OCI-LY7 (cell line): ENCODE results near the gene TLE4. TPM values are rescaled to one million over a fixed set of nuclear protein-coding genes. Genes with fewer than 3 reads are reported as not detected.

Experiments used
- BruUV-seq: library from RNA; stranded (reverse); fragments of 400-500 nt; replicated peaks from 2 replicates; lab custom pipeline; 2021; lab: Mats Ljungman, UMichigan
- CTCF ChIA-PET: fragments of 300-600 bp; sonication (Branson Sonifier 250); formaldehyde crosslinking; loops from one replicate; lab custom pipeline; 2022; ENCODE audit warnings: antibody characterized with exemption; ENCODE audit not compliant: unreplicated experiment; lab: Charles Lee
- POLR2A ChIA-PET: fragments of 300-600 bp; sonication (Branson Sonifier 250); formaldehyde crosslinking; loops from one replicate; lab custom pipeline; 2022; ENCODE audit warnings: antibody characterized with exemption; lab: Charles Lee
- DNase-seq: peaks from one replicate; pipeline ENCODE4 v3.0.0-alpha.2; 2015; ENCODE audit warnings: low spot score
- H2AFZ ChIP-seq: fragments of 200-600 bp; sonication (generic), shearing (Covaris generic); 2 replicates; pipeline ENCODE4 v1.6.1; 2014; ENCODE audit warnings: mild to moderate bottlenecking, antibody characterized with exemption, low read length, moderate library complexity
- H3K27ac ChIP-seq: fragments of 200-600 bp; sonication (generic); 2 replicates; pipeline ENCODE4 v1.5.1; 2014; ENCODE audit warnings: mixed run types, low read depth, mild to moderate bottlenecking, moderate library complexity, low read length, inconsistent platforms; ENCODE audit not compliant: poor library complexity, severe bottlenecking
- H3K36me3 ChIP-seq: fragments of 200-600 bp; sonication (generic); 2 replicates; pipeline ENCODE4 v1.6.1; 2014; ENCODE audit warnings: mild to moderate bottlenecking, antibody characterized with exemption, low read length, moderate library complexity, mixed read lengths; ENCODE audit not compliant: insufficient read depth
- H3K4me1 ChIP-seq: fragments of 200-600 bp; sonication (generic); 2 replicates; pipeline ENCODE4 v1.5.1; 2014; ENCODE audit warnings: mild to moderate bottlenecking, low read length; ENCODE audit not compliant: insufficient read depth, poor library complexity, severe bottlenecking
- H3K4me2 ChIP-seq: fragments of 200-600 bp; sonication (generic); 2 replicates; pipeline ENCODE4 v1.6.1; 2014; ENCODE audit warnings: mild to moderate bottlenecking, low read length
- H3K4me3 ChIP-seq: fragments of 200-600 bp; sonication (generic); 2 replicates; pipeline ENCODE4 v1.5.1; 2014; ENCODE audit warnings: mild to moderate bottlenecking, low read depth, low read length; ENCODE audit not compliant: poor library complexity, severe bottlenecking
- H3K79me2 ChIP-seq: fragments of 200-600 bp; sonication (generic); 2 replicates; pipeline ENCODE4 v1.6.1; 2016; ENCODE audit warnings: low read depth, mild to moderate bottlenecking, low read length, moderate library complexity, mixed read lengths; ENCODE audit not compliant: insufficient read depth
- H3K9me2 ChIP-seq: fragments of 200-600 bp; sonication (generic); 2 replicates; pipeline ENCODE4 v1.6.1; 2016; ENCODE audit warnings: mild to moderate bottlenecking, low read length, mixed read lengths; ENCODE audit not compliant: insufficient read depth
- H3K9me3 ChIP-seq: fragments of 200-600 bp; sonication (generic); 2 replicates; pipeline ENCODE4 v1.6.1; 2014; ENCODE audit warnings: mild to moderate bottlenecking, mixed run types, low read length, mixed read lengths
- H4K20me1 ChIP-seq: fragments of 200-600 bp; sonication (generic); 2 replicates; pipeline ENCODE4 v1.6.1; 2014; ENCODE audit warnings: mild to moderate bottlenecking, antibody characterized with exemption, low read length, moderate library complexity, mixed read lengths; ENCODE audit not compliant: insufficient read depth
- EZH2phosphoT487 ChIP-seq: fragments of 200-600 bp; sonication (generic); IDR thresholded peaks from 2 replicates; pipeline ENCODE4 v1.6.1; 2018; ENCODE audit warnings: low read depth, borderline replicate concordance, mild to moderate bottlenecking, mixed run types, antibody characterized with exemption, low read length, moderate library complexity, mixed read lengths
- intact Hi-C: fragments of 100-400 bp; cut with micrococcal nuclease; formaldehyde crosslinking; loops from one replicate; pipeline ENCODE4 v1.10.0; 2022; ENCODE audit not compliant: unreplicated experiment
- total RNA-seq, 2 experiments: library from RNA; depleted of rRNA in 1 of 2; stranded (reverse); fragments of >200 nt in 1 of 2; shearing (Covaris generic) in 1 of 2; gene quantifications; 2 replicates each; pipeline ENCODE4 v1.2.3, GENCODE V29; 2014 to 2022
- TF ChIP-seq, protein P1 (sequence below): fragments of 200-600 bp; sonication (generic); conservative IDR thresholded peaks from 2 replicates; pipeline ENCODE4 v1.5.1; 2014; ENCODE audit warnings: mild to moderate bottlenecking, antibody characterized with exemption, low read length, moderate library complexity, mixed read lengths

The TLE4 gene
- total RNA-seq, 2 experiments from 2014 or later, result 36.7 to 41.7 TPM

DNA sequence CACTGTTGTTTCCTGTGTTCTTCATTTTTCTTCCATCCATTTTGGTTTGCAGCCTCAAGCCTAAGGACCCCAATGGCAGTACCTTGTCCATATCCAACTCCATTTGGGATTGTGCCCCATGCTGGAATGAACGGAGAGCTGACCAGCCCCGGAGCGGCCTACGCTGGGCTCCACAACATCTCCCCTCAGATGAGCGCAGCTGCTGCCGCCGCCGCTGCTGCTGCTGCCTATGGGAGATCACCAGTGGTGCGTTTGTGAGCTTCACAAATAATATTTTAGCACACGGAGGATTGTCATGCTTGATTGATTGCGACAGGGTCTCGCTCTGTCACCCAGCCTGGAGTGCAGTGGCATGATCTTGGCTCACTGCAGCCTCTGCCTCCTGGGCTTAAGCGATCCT, 136.8 kb downstream of the TLE4 start:
- ChIA-PET POLR2A (no interaction called here), CTCF (no interaction called here)
- H3K9me3 ChIP-seq, result no peaks in the 10 kb centered on the region
- no peak for TF ChIP-seq EZH2phosphoT487
- TF ChIP-seq, protein P1, sequence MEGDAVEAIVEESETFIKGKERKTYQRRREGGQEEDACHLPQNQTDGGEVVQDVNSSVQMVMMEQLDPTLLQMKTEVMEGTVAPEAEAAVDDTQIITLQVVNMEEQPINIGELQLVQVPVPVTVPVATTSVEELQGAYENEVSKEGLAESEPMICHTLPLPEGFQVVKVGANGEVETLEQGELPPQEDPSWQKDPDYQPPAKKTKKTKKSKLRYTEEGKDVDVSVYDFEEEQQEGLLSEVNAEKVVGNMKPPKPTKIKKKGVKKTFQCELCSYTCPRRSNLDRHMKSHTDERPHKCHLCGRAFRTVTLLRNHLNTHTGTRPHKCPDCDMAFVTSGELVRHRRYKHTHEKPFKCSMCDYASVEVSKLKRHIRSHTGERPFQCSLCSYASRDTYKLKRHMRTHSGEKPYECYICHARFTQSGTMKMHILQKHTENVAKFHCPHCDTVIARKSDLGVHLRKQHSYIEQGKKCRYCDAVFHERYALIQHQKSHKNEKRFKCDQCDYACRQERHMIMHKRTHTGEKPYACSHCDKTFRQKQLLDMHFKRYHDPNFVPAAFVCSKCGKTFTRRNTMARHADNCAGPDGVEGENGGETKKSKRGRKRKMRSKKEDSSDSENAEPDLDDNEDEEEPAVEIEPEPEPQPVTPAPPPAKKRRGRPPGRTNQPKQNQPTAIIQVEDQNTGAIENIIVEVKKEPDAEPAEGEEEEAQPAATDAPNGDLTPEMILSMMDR, result no peak
- H3K4me2 ChIP-seq, result no peak overlapping the region
- peaks cover 62% of the 10 kb centered on the region for H3K36me3 ChIP-seq
- no peaks in the 10 kb centered on the region for H3K79me2 ChIP-seq
- no peaks in the 10 kb centered on the region for H3K4me1 ChIP-seq
- H3K9me2 ChIP-seq, result no peaks in the 10 kb centered on the region
- no peak overlapping the region for H3K4me3 ChIP-seq
- no peak for DNase-seq
- intact Hi-C loops, result no loop called here
- BruUV-seq, result no TSS peak
- no peaks in the 10 kb centered on the region for H4K20me1 ChIP-seq
- no peak overlapping the region for H3K27ac ChIP-seq
- no peak overlapping the region for H2AFZ ChIP-seq

DNA sequence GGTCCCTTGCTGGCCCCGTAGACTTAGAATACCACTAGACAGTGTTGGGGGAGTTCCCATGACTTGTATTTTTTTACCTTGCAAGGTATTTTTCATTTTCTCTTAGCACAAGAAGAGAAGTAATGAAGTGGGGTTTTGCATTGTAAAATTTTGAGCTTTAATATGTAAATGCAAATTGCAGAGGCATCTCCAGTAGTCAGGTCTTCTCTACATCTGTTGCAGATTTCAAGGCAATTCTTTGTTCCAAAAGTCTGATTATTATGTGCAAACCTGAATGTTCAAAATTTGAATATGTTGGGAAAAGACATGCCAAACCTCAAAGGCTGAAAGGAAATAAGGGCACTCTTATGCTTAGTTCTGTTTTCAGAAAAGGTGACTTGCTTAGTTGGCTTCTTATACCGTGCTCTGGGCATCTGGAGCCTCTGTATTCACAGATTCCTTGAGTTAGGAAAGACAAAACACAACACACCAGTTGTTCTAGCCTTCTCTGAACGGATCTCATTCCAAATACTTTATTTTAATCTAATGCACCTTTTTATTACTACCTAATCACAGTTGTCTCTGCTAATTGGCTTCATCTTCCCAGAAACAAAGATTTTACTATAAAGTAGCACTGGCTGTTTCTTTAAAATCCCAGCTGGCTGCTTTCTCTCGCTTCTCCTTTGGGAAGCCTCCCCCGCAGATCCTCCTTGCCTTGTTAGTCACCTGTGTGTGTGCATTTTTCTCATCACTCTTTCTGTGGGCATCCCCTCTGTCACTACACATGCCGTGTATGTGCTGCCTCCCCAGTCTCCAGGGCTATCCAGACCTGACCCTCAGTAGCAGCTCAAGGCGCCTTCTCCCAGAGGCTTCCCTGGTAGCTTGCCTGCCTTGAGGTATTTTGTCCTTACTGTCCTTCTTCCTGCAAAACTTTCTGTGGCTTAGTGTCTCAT, 138.2 kb downstream of the TLE4 start:
- no peak for DNase-seq
- ChIA-PET POLR2A (no interaction called here), CTCF (no interaction called here)
- TF ChIP-seq EZH2phosphoT487, result no peak
- TF ChIP-seq, protein P1, result no peak
- intact Hi-C loops, result no loop called here
- no TSS peak for BruUV-seq
- no peak overlapping the region for H2AFZ ChIP-seq
- H3K4me1 ChIP-seq, result no peaks in the 10 kb centered on the region
- H3K79me2 ChIP-seq, result no peaks in the 10 kb centered on the region
- no peak overlapping the region for H3K27ac ChIP-seq
- H3K9me3 ChIP-seq, result no peaks in the 10 kb centered on the region
- H3K9me2 ChIP-seq, result no peaks in the 10 kb centered on the region
- H3K4me3 ChIP-seq, result no peak overlapping the region
- peaks cover 65% of the 10 kb centered on the region for H3K36me3 ChIP-seq
- no peak overlapping the region for H3K4me2 ChIP-seq
- H4K20me1 ChIP-seq, result no peaks in the 10 kb centered on the region

DNA sequence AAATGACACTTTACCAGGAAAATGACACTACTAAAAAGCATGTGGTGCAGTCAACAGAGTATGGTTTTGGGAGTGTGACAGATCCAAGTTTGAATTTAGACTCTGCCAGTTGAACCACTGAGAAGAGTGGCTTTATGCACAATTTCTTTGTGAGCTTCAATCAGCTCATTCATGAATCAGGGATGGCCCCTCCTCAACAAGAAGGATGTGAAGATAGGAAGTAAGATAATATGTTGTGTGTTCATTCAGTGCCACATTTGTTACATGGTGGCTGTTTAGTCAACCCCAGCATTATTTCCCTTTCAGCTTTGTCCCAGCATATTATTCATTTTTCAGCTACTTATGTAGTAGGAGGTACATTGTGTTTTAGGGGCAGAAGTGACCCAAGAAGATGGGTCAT, 140.1 kb downstream of the TLE4 start:
- no TSS peak for BruUV-seq
- POLR2A ChIA-PET, result no interaction called here
- intact Hi-C loops, result no loop called here

More for the DNA sequence above, 140.1 kb downstream of the TLE4 start:
- H3K4me2 ChIP-seq, result no peak overlapping the region
- H3K36me3 ChIP-seq, result peaks cover 60% of the 10 kb centered on the region
- TF ChIP-seq, protein P1, result no peak
- no peak for TF ChIP-seq EZH2phosphoT487
- H3K9me2 ChIP-seq, result no peaks in the 10 kb centered on the region
- H2AFZ ChIP-seq, result no peak overlapping the region
- no peak for DNase-seq
- CTCF ChIA-PET, result no interaction called here
- H3K79me2 ChIP-seq, result no peaks in the 10 kb centered on the region
- no peak overlapping the region for H3K4me3 ChIP-seq
- H3K27ac ChIP-seq, result no peak overlapping the region
- H3K9me3 ChIP-seq, result no peaks in the 10 kb centered on the region
- no peaks in the 10 kb centered on the region for H4K20me1 ChIP-seq
- H3K4me1 ChIP-seq, result no peaks in the 10 kb centered on the region
